DOHH2 (cell line): Measurements from ENCODE around the gene ENTPD5.

Source experiments
- H3F3A ChIP-seq: fragments of 200-600 bp; sonication (generic), shearing (Covaris generic); 2 replicates; pipeline ENCODE4 v1.6.0; 2016; ENCODE audit warnings: antibody characterized with exemption, mild to moderate bottlenecking; ENCODE audit not compliant: control insufficient read depth, insufficient read depth
- H3K27ac ChIP-seq: fragments of 200-600 bp; sonication (generic); 2 replicates; pipeline ENCODE4 v1.5.1; 2014; ENCODE audit warnings: low read depth, mild to moderate bottlenecking, low read length, moderate library complexity
- H3K27me3 ChIP-seq: fragments of 200-600 bp; sonication (generic); 2 replicates; pipeline ENCODE4 v1.6.1; 2014; ENCODE audit warnings: mild to moderate bottlenecking, low read length, mixed read lengths; ENCODE audit not compliant: control insufficient read depth
- H3K36me3 ChIP-seq: fragments of 200-600 bp; sonication (generic); 2 replicates; pipeline ENCODE4 v1.6.1; 2014; ENCODE audit warnings: mild to moderate bottlenecking, low read length, moderate library complexity, mixed read lengths; ENCODE audit not compliant: control insufficient read depth
- H3K4me1 ChIP-seq: fragments of 200-600 bp; sonication (generic); 2 replicates; pipeline ENCODE4 v1.6.1; 2014; ENCODE audit warnings: mild to moderate bottlenecking, low read length, mixed read lengths; ENCODE audit not compliant: control insufficient read depth
- H3K4me2 ChIP-seq: fragments of 200-600 bp; sonication (generic); 2 replicates; pipeline ENCODE4 v1.6.0; 2014; ENCODE audit warnings: mild to moderate bottlenecking, low read length, moderate library complexity
- H3K4me3 ChIP-seq: fragments of 200-600 bp; sonication (generic); 2 replicates; pipeline ENCODE4 v1.5.1; 2014; ENCODE audit warnings: mild to moderate bottlenecking, low read length, mixed read lengths
- H3K79me2 ChIP-seq: fragments of 200-600 bp; sonication (generic); 2 replicates; pipeline ENCODE4 v1.6.1; 2014; ENCODE audit warnings: mild to moderate bottlenecking, low read length, mixed read lengths; ENCODE audit not compliant: control insufficient read depth
- H3K9me2 ChIP-seq: fragments of 200-600 bp; sonication (generic); replicated peaks from 2 replicates; pipeline ENCODE4 v1.6.1; 2014; ENCODE audit warnings: mild to moderate bottlenecking, low read length, mixed read lengths; ENCODE audit not compliant: control insufficient read depth
- H3K9me3 ChIP-seq: fragments of 200-600 bp; sonication (generic); 2 replicates; pipeline ENCODE4 v1.6.1; 2014; ENCODE audit warnings: antibody characterized with exemption, low read length, mixed read lengths; ENCODE audit not compliant: control insufficient read depth, insufficient read depth
- H4K20me1 ChIP-seq: fragments of 200-600 bp; sonication (generic); 2 replicates; pipeline ENCODE4 v1.6.0; 2014; ENCODE audit warnings: low read depth, mild to moderate bottlenecking, antibody characterized with exemption, low read length, moderate library complexity; ENCODE audit not compliant: control insufficient read depth, insufficient read depth
- CTCF ChIP-seq: fragments of 200-600 bp; sonication (generic); IDR thresholded peaks from one replicate; pipeline ENCODE4 v1.5.1; 2014; ENCODE audit warnings: antibody characterized with exemption, mild to moderate bottlenecking, low read depth, low read length; ENCODE audit not compliant: poor library complexity, severe bottlenecking
- EZH2phosphoT487 ChIP-seq: fragments of 200-600 bp; sonication (generic); IDR thresholded peaks from 2 replicates; pipeline ENCODE4 v1.6.1; 2017; ENCODE audit warnings: borderline replicate concordance, mild to moderate bottlenecking, antibody characterized with exemption, low read length, moderate library complexity, mixed read lengths

The ENTPD5 gene

GRCh38 chr14:73943083-73943482, 76.0 kb downstream of the ENTPD5 start:
- no peak overlapping the region for H3K4me2 ChIP-seq

GRCh38 chr14:73942180-73942579, 76.9 kb downstream of the ENTPD5 start:
- no peaks in the 10 kb centered on the region for H3K9me2 ChIP-seq
- H3K27ac ChIP-seq: no peak overlapping the region
- TF ChIP-seq EZH2phosphoT487 (no peak), CTCF (no peak)
- no peaks in the 10 kb centered on the region for H3K9me3 ChIP-seq
- no peaks in the 10 kb centered on the region for H3K4me1 ChIP-seq
- H3K4me3 ChIP-seq: no peak overlapping the region
- no peak overlapping the region for H3K4me2 ChIP-seq
- H3K36me3 ChIP-seq: no peaks in the 10 kb centered on the region
- H3K27me3 ChIP-seq: no peaks in the 10 kb centered on the region
- no peaks in the 10 kb centered on the region for H4K20me1 ChIP-seq
- H3K79me2 ChIP-seq: no peaks in the 10 kb centered on the region
- H3F3A ChIP-seq: peaks cover 5% of the 10 kb centered on the region; the same call in 1 of the 2 replicates

More at GRCh38 chr14:73943083-73943482, 76.0 kb downstream of the ENTPD5 start:
- Histone ChIP-seq H3K27ac (no peak overlapping the region), H3K4me1 (no peaks in the 10 kb centered on the region), H3K9me3 (no peaks in the 10 kb centered on the region), H3K4me3 (no peak overlapping the region), H4K20me1 (no peaks in the 10 kb centered on the region), H3K27me3 (no peaks in the 10 kb centered on the region), H3K79me2 (no peaks in the 10 kb centered on the region), H3K9me2 (no peaks in the 10 kb centered on the region), H3F3A (no peaks in the 10 kb centered on the region), H3K36me3 (no peaks in the 10 kb centered on the region)
- TF ChIP-seq CTCF (no peak), EZH2phosphoT487 (no peak)

- TF ChIP-seq EZH2phosphoT487 (no peak), CTCF (no peak)
- Histone ChIP-seq H4K20me1 (no peaks in the 10 kb centered on the region), H3K4me1 (no peaks in the 10 kb centered on the region), H3K9me2 (no peaks in the 10 kb centered on the region), H3K36me3 (peaks cover 14% of the 10 kb centered on the region), H3K79me2 (no peaks in the 10 kb centered on the region), H3K27me3 (no peaks in the 10 kb centered on the region), H3K9me3 (no peaks in the 10 kb centered on the region), H3F3A (peaks cover 13% of the 10 kb centered on the region; the same call in 1 of the 2 replicates), H3K4me2 (no peak overlapping the region), H3K4me3 (no peak overlapping the region), H3K27ac (no peak overlapping the region)
Measured at GRCh38 chr14:73937012-73937411, 82.1 kb downstream of the ENTPD5 start.

GRCh38 chr14:73936548-73936947, 82.5 kb downstream of the ENTPD5 start:
- Histone ChIP-seq H3F3A (peaks cover 13% of the 10 kb centered on the region; the same call in 1 of the 2 replicates), H3K4me3 (no peak overlapping the region), H3K27me3 (no peaks in the 10 kb centered on the region), H3K79me2 (no peaks in the 10 kb centered on the region), H3K9me2 (no peaks in the 10 kb centered on the region), H3K4me2 (no peak overlapping the region), H4K20me1 (no peaks in the 10 kb centered on the region), H3K4me1 (no peaks in the 10 kb centered on the region), H3K9me3 (no peaks in the 10 kb centered on the region), H3K36me3 (peaks cover 19% of the 10 kb centered on the region), H3K27ac (no peak overlapping the region)
- TF ChIP-seq EZH2phosphoT487 (no peak), CTCF (no peak)
